A549 (cell line): ENCODE results near the gene MARS1. TPM values are rescaled to one million over a fixed set of nuclear protein-coding genes. Genes with fewer than 3 reads are reported as not detected.

Source experiments
- ATAC-seq, 2 experiments: fragments of 200-7000 bp in 1 of 2; fragments of >200 bp in 1 of 2; cut with Nextera tagmentation in 1 of 2; cut with Tn5 transposase in 1 of 2; 3 replicates each; pipeline versions ENCODE4 v1.8.0 to v1.9.1; 2018 to 2020; ENCODE audit warnings: mild to moderate bottlenecking in 1 of 2, moderate library complexity in 1 of 2
- CTCF ChIA-PET: fragments of 300-600 bp; sonication (Branson Sonifier 250); formaldehyde crosslinking; extraction: SDS; loops from one replicate; lab custom pipeline; 2021; ENCODE audit warnings: antibody characterized with exemption, inconsistent platforms; lab: Yijun Ruan, JAX
- POLR2A ChIA-PET: fragments of 350-600 bp; formaldehyde crosslinking; extraction: SDS; loops from one replicate; lab custom pipeline; 2021; ENCODE audit warnings: antibody characterized with exemption, inconsistent platforms; lab: Yijun Ruan, JAX
- DNase-seq, 2 experiments: peaks; one replicate each; pipeline versions ENCODE4 v3.0.0 to v3.0.0-alpha.2; 2011 to 2016; ENCODE audit warnings: low read depth in 1 of 2, low spot score in 1 of 2
- FAIRE-seq: peaks from 2 replicates; lab custom pipeline; 2011; peaks lifted over from hg19 to GRCh38; lab: Jason Lieb, UNC
- H3K27ac ChIP-seq, 2 experiments: fragments of >200 bp; sonication (Bioruptor Twin); formaldehyde crosslinking; 3 replicates each; pipeline ENCODE4 v1.5.1; 2016 to 2017
- H3K4me1 ChIP-seq: fragments of >200 bp; sonication (Bioruptor Twin); formaldehyde crosslinking; 3 replicates; pipeline ENCODE4 v1.6.1; 2016
- H3K4me2 ChIP-seq: fragments of >200 bp; sonication (Bioruptor Twin); formaldehyde crosslinking; 3 replicates; pipeline ENCODE4 v1.6.1; 2016
- H3K4me3 ChIP-seq: fragments of >200 bp; sonication (Bioruptor Twin); formaldehyde crosslinking; 3 replicates; pipeline ENCODE4 v1.5.1; 2016
- H3K9me3 ChIP-seq: fragments of >200 bp; sonication (Bioruptor Twin); formaldehyde crosslinking; 3 replicates; pipeline ENCODE4 v1.6.1; 2016
- ATOH8 ChIP-seq: fragments of 250-450 bp; sonication (Bioruptor Pico); IDR thresholded peaks from 2 replicates; pipeline ENCODE4 v1.5.0; 2020; ENCODE audit warnings: low read depth, mild to moderate bottlenecking, moderate library complexity
- CBX2 ChIP-seq: fragments of 200-600 bp; sonication (generic); IDR thresholded peaks from 2 replicates; pipeline ENCODE4 v1.6.1; 2016; ENCODE audit warnings: low read depth, mild to moderate bottlenecking, borderline replicate concordance
- CHD2 ChIP-seq: fragments of 150-350 bp; IDR thresholded peaks from 2 replicates; pipeline ENCODE4 v1.6.1; 2014; ENCODE audit warnings: low read length; ENCODE audit not compliant: partially characterized antibody
- EHF ChIP-seq: fragments of 250-450 bp; sonication (Bioruptor Pico); IDR thresholded peaks from 2 replicates; pipeline ENCODE4 v1.5.0; 2020; ENCODE audit warnings: mild to moderate bottlenecking
- EP300 ChIP-seq, 2 experiments: fragments of >200 bp; sonication (Bioruptor Twin); formaldehyde crosslinking; IDR thresholded peaks; 2 replicates in 1 of 2; 3 replicates in 1 of 2; pipeline ENCODE4 v1.6.1; 2016 to 2017
- ESRRA ChIP-seq: fragments of 150-350 bp; IDR thresholded peaks from 2 replicates; pipeline ENCODE4 v1.6.1; 2014; ENCODE audit warnings: mild to moderate bottlenecking, low read length, borderline replicate concordance
- FOSB ChIP-seq: fragments of 250-450 bp; sonication (Bioruptor Pico); IDR thresholded peaks from 2 replicates; pipeline ENCODE4 v1.5.0; 2020; ENCODE audit warnings: mild to moderate bottlenecking, moderate library complexity
- FOSL2 ChIP-seq, 2 experiments: fragments of 450-650 bp in 1 of 2; fragments of >200 bp in 1 of 2; sonication (Bioruptor Twin) in 1 of 2; formaldehyde crosslinking; IDR thresholded peaks; 2 replicates each; pipeline versions ENCODE4 v1.5.0 to v1.6.1; 2016 to 2020; ENCODE audit warnings: mild to moderate bottlenecking in 1 of 2, moderate library complexity in 1 of 2
- GATA3 ChIP-seq: IDR thresholded peaks from 2 replicates; pipeline ENCODE4 v1.6.1; 2012; ENCODE audit warnings: borderline replicate concordance
- HMGXB4 ChIP-seq: fragments of 250-450 bp; sonication (Bioruptor Pico); IDR thresholded peaks from 2 replicates; pipeline ENCODE4 v1.5.0; 2021; ENCODE audit warnings: mild to moderate bottlenecking, moderate library complexity, borderline replicate concordance
- HOXB5 ChIP-seq: fragments of 250-450 bp; sonication (Bioruptor Pico); IDR thresholded peaks from 2 replicates; pipeline ENCODE4 v1.5.0; 2020; ENCODE audit warnings: mild to moderate bottlenecking, moderate library complexity
- JUN ChIP-seq, 2 experiments: fragments of >200 bp; sonication (Bioruptor Twin); formaldehyde crosslinking; IDR thresholded peaks; 2 replicates in 1 of 2; 3 replicates in 1 of 2; pipeline ENCODE4 v1.6.1; 2016 to 2017
- KDM5A ChIP-seq: fragments of 200-600 bp; sonication (generic); IDR thresholded peaks from 2 replicates; pipeline ENCODE4 v1.6.1; 2016; ENCODE audit warnings: antibody characterized with exemption, mild to moderate bottlenecking
- MAX ChIP-seq: IDR thresholded peaks from 2 replicates; pipeline ENCODE4 v1.6.1; 2012
- MAZ ChIP-seq: fragments of 150-350 bp; IDR thresholded peaks from 2 replicates; pipeline ENCODE4 v1.6.1; 2014; ENCODE audit warnings: antibody characterized with exemption, low read depth, low read length, borderline replicate concordance
- NPAS2 ChIP-seq: fragments of 250-450 bp; sonication (Bioruptor Pico); IDR thresholded peaks from 2 replicates; pipeline ENCODE4 v1.8.0; 2022; ENCODE audit warnings: mild to moderate bottlenecking, moderate library complexity, borderline replicate concordance
- PHF8 ChIP-seq: fragments of 200-600 bp; sonication (generic); IDR thresholded peaks from 2 replicates; pipeline ENCODE4 v1.6.1; 2016; ENCODE audit warnings: low read depth, mild to moderate bottlenecking, antibody characterized with exemption, moderate library complexity, borderline replicate concordance
- RAD21 ChIP-seq, 2 experiments: fragments of >200 bp in 1 of 2; sonication (Bioruptor Twin) in 1 of 2; formaldehyde crosslinking in 1 of 2; IDR thresholded peaks in 1 of 2; conservative IDR thresholded peaks in 1 of 2; 2 replicates in 1 of 2; 3 replicates in 1 of 2; pipeline ENCODE4 v1.6.1; 2012 to 2018; ENCODE audit warnings: inconsistent platforms in 1 of 2
- RNF2 ChIP-seq: fragments of 200-600 bp; sonication (generic); IDR thresholded peaks from 2 replicates; pipeline ENCODE4 v1.6.1; 2016; ENCODE audit warnings: low read depth, mild to moderate bottlenecking, antibody characterized with exemption, moderate library complexity, borderline replicate concordance
- TFCP2L1 ChIP-seq: fragments of 250-450 bp; sonication (Bioruptor Pico); IDR thresholded peaks from 2 replicates; pipeline ENCODE4 v1.5.0; 2021; ENCODE audit warnings: mild to moderate bottlenecking
- WGBS: methylation state at CpG from one replicate; pipeline ENCODE4 v1.1.6; 2017; ENCODE audit errors: missing lambda C conversion rate; 5-methylcytosine and 5-hydroxymethylcytosine counted together
- polyA plus RNA-seq, 4 experiments: library from polyadenylated mRNA; depleted of rRNA in 3 of 4; stranded (reverse); fragments of >200 nt; fragmentation: RNase III in 1 of 4; extraction: RNeasy Plus Mini Kit Qiagen cat#74134 plus additional on column Dnase treatment in 1 of 4; gene quantifications; 2 replicates in 3 of 4; 3 replicates in 1 of 4; pipeline ENCODE4 v1.2.3, GENCODE V29; 2011 to 2017
- TF ChIP-seq, protein P1 (sequence below): IDR thresholded peaks from 2 replicates; pipeline ENCODE4 v1.6.1; 2012

The MARS1 gene
- polyA plus RNA-seq, 2 of the 4 experiments (the other 2 are of a cell fraction): 227 to 372 TPM

- peak; percentile 83 to 87 for TF ChIP-seq RAD21 (conservative IDR thresholded peaks at IDR 0.05 in 1 of 2, IDR thresholded peaks at IDR 0.05 in 1 of 2)
- no peak for TF ChIP-seq HMGXB4 (CRISPR knock-in tag)
- no peak for TF ChIP-seq TFCP2L1 (CRISPR knock-in tag)
- TF ChIP-seq FOSL2 (IDR thresholded peaks at IDR 0.05): no peak
- TF ChIP-seq FOSL2 (CRISPR knock-in tag; IDR thresholded peaks at IDR 0.05): peak; percentile 32; the same call in 1 of the 2 replicates
- TF ChIP-seq HOXB5 (CRISPR knock-in tag): no peak
- TF ChIP-seq JUN (IDR thresholded peaks at IDR 0.05): peak in 1 of 2 experiments; percentile 56; a peak in 2 of 5 replicates
- TF ChIP-seq EHF (CRISPR knock-in tag): no peak
These were observed 28.7 kb upstream of the MARS1 start (continued) for GRCh38 chr12:57459055-57459749.

GRCh38 chr12:57459750-57460467 lies 28.0 kb upstream of the MARS1 start, which contains the start of gene GLI1:
GLI1 (plus strand) TSS chr12:57459785; CDS start chr12:57463692, 3,907 bp downstream.
- no peak for FAIRE-seq

GRCh38 chr12:57460468-57460784 lies 27.4 kb upstream of the MARS1 start:
- no peak for FAIRE-seq
- TF ChIP-seq NPAS2 (CRISPR knock-in tag): no peak
- TF ChIP-seq ATOH8 (CRISPR knock-in tag): no peak
- no peak for TF ChIP-seq CHD2
- no peak for TF ChIP-seq MAZ
- no peak for TF ChIP-seq RNF2
- no peak for TF ChIP-seq CBX2
- no peak for TF ChIP-seq ESRRA
- TF ChIP-seq GATA3: no peak
- no peak for TF ChIP-seq FOSB
- TF ChIP-seq EP300 (IDR thresholded peaks at IDR 0.05): no peak
- no peak for TF ChIP-seq MAX
- Histone ChIP-seq H3K4me3 (peak overlapping the region; percentile 65), H3K9me3 (no peaks in the 10 kb centered on the region), H3K4me1 (peaks cover 40% of the 10 kb centered on the region), H3K27ac (peak overlapping the region; percentile 92 to 99), H3K4me2 (peak overlapping the region; percentile 97)
- peak; percentile 41 to 85 for DNase-seq
- POLR2A ChIA-PET: no interaction called here
- CTCF ChIA-PET: interaction anchor here (0.9 to 11.1 kb wide), 9 partner anchors 8 to 275 kb away, joined by 3 to 316 read pairs (median 7); partner anchors contain the start of genes ARHGAP9, INHBE and MARS1
- 2% methylated on average over 6 of the region's 6 CpGs for WGBS
- peak; percentile 3 to 4; a peak in 4 of 6 replicates for ATAC-seq

More at GRCh38 chr12:57459750-57460467, 28.0 kb upstream of the MARS1 start, which contains the start of gene GLI1:
- H3K4me3 ChIP-seq: peak within 1 kb of the TSS; percentile 65
- peak within 1 kb of the TSS; percentile 97 for H3K4me2 ChIP-seq
- ChIA-PET CTCF (interaction anchor here (0.9 to 11.1 kb wide), 40 partner anchors 8 to 276 kb away, joined by 3 to 316 read pairs (median 5); partner anchors contain the start of genes ARHGAP9, INHBC, INHBE and MARS1), POLR2A (interaction anchor here (1.0 kb wide), 1 partner anchor 60 kb away, joined by 5 read pairs; the partner anchor contains the start of gene DDIT3)
- H3K9me3 ChIP-seq: no peaks in the 10 kb centered on the region
- DNase-seq (peak; percentile 59 to 67), ATAC-seq (peak in 1 of 2 experiments; percentile 0; a peak in 1 of 6 replicates)
- H3K27ac ChIP-seq: peak within 1 kb of the TSS; percentile 92 to 99
- TF ChIP-seq KDM5A: no peak
- TF ChIP-seq, protein P1, sequence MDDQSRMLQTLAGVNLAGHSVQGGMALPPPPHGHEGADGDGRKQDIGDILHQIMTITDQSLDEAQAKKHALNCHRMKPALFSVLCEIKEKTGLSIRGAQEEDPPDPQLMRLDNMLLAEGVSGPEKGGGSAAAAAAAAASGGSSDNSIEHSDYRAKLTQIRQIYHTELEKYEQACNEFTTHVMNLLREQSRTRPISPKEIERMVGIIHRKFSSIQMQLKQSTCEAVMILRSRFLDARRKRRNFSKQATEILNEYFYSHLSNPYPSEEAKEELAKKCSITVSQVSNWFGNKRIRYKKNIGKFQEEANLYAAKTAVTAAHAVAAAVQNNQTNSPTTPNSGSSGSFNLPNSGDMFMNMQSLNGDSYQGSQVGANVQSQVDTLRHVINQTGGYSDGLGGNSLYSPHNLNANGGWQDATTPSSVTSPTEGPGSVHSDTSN: peak; percentile 49; the same call in 1 of the 2 replicates
- TF ChIP-seq FOSB: no peak
- 0 out of 2 replicates have a peak, but pooled peaks have one; percentile 5 for TF ChIP-seq PHF8
- 0 out of 2 replicates have a peak, but pooled peaks have one; percentile 1 for TF ChIP-seq MAZ
- TF ChIP-seq, all 56 proteins: peak for 3
- H3K4me1 ChIP-seq: peaks cover 45% of the 10 kb centered on the region
- under 1% methylated on average over 18 of the region's 36 CpGs for WGBS
